GM12878 (cell line): ENCODE measurements around the gene HEATR9. TPM values are rescaled to one million over a fixed set of nuclear protein-coding genes. Genes with fewer than 3 reads are reported as not detected.

ENCODE experiments used
- ATAC-seq: fragments of 200-7000 bp; cut with Tn5 transposase; 3 replicates; pipeline ENCODE4 v1.9.1; 2020; ENCODE audit warnings: mild to moderate bottlenecking, moderate library complexity
- BruUV-seq: library from RNA; stranded (reverse); fragments of 400-500 nt; replicated peaks from 2 replicates; lab custom pipeline; 2021; lab: Mats Ljungman, UMichigan
- CTCF ChIA-PET: fragments of 300-600 bp; sonication (Branson Sonifier 250); formaldehyde crosslinking; extraction: SDS; loops from one replicate; lab custom pipeline; 2021; ENCODE audit warnings: inconsistent platforms; lab: Yijun Ruan, JAX
- POLR2A ChIA-PET: fragments of 350-600 bp; formaldehyde crosslinking; extraction: SDS; loops from one replicate; lab custom pipeline; 2021; ENCODE audit warnings: inconsistent platforms; lab: Charles Lee
- RAD21 ChIA-PET: fragments of 300-600 bp; sonication (Branson Sonifier 250); formaldehyde crosslinking; loops from one replicate; lab custom pipeline; 2023; ENCODE audit warnings: antibody characterized with exemption; ENCODE audit not compliant: unreplicated experiment; lab: Charles Lee
- SMC1A ChIA-PET: fragments of 300-600 bp; sonication (Branson Sonifier 250); formaldehyde crosslinking; loops from one replicate; lab custom pipeline; 2023; ENCODE audit not compliant: unreplicated experiment, uncharacterized antibody; lab: Charles Lee
- DNase-seq: peaks from one replicate; pipeline ENCODE4 v3.0.0-alpha.2; 2011; ENCODE audit warnings: low read depth, low spot score
- FAIRE-seq: peaks from 3 replicates; lab custom pipeline; 2011; peaks lifted over from hg19 to GRCh38; lab: Jason Lieb, UNC
- H2AFZ ChIP-seq: 2 replicates; pipeline ENCODE4 v1.6.0; 2011; ENCODE audit warnings: low read depth, low read length, control low read depth; ENCODE audit not compliant: control insufficient read depth
- H3K27ac ChIP-seq: 2 replicates; pipeline ENCODE4 v1.5.1; 2011; ENCODE audit warnings: control low read depth; ENCODE audit not compliant: control insufficient read depth, insufficient read depth
- H3K27me3 ChIP-seq, 2 experiments: replicated peaks in 1 of 2; 2 replicates each; pipeline versions ENCODE4 v1.6.0 to v1.6.1; 2011; ENCODE audit warnings: low read length in 1 of 2; ENCODE audit not compliant: control insufficient read depth in 2 of 2, insufficient read depth in 2 of 2
- H3K36me3 ChIP-seq, 2 experiments: 2 replicates each; pipeline ENCODE4 v1.5.1; 2011; ENCODE audit warnings: low read length in 1 of 2; ENCODE audit not compliant: control insufficient read depth in 2 of 2, insufficient read depth in 2 of 2
- H3K4me1 ChIP-seq: 2 replicates; pipeline ENCODE4 v1.6.1; 2011; ENCODE audit warnings: mild to moderate bottlenecking, low read length, moderate library complexity, mixed read lengths; ENCODE audit not compliant: control insufficient read depth, insufficient read depth
- H3K4me2 ChIP-seq: 2 replicates; pipeline ENCODE4 v1.6.0; 2011; ENCODE audit warnings: control low read depth; ENCODE audit not compliant: control insufficient read depth, insufficient read depth
- H3K4me3 ChIP-seq: fragments of 200-600 bp; sonication (generic); 2 replicates; pipeline ENCODE4 v1.5.1; 2016
- H3K79me2 ChIP-seq: 2 replicates; pipeline ENCODE4 v1.6.0; 2011; ENCODE audit warnings: low read length; ENCODE audit not compliant: control insufficient read depth, insufficient read depth
- H3K9ac ChIP-seq: 2 replicates; pipeline ENCODE4 v1.8.0; 2011; ENCODE audit warnings: low read length, control low read depth, mixed read lengths; ENCODE audit not compliant: control insufficient read depth, insufficient read depth
- H3K9me3 ChIP-seq: replicated peaks from 3 replicates; pipeline ENCODE4 v1.5.1; 2011; ENCODE audit warnings: mild to moderate bottlenecking, low read length; ENCODE audit not compliant: control insufficient read depth, insufficient read depth
- H4K20me1 ChIP-seq: 2 replicates; pipeline ENCODE4 v1.6.0; 2011; ENCODE audit not compliant: control insufficient read depth, insufficient read depth
- BACH1 ChIP-seq: fragments of 450-650 bp; IDR thresholded peaks from 2 replicates; pipeline ENCODE4 v1.6.1; 2017; ENCODE audit warnings: mild to moderate bottlenecking, borderline replicate concordance
- BMI1 ChIP-seq: fragments of 450-650 bp; IDR thresholded peaks from 2 replicates; pipeline ENCODE4 v1.6.1; 2016; ENCODE audit warnings: mild to moderate bottlenecking, moderate library complexity, borderline replicate concordance
- CBX5 ChIP-seq: sonication (generic); IDR thresholded peaks from 2 replicates; pipeline ENCODE4 v1.6.1; 2016; ENCODE audit warnings: low read depth, moderate library complexity, mild to moderate bottlenecking, inconsistent platforms
- EZH2 ChIP-seq: IDR thresholded peaks from 2 replicates; pipeline ENCODE4 v1.6.1; 2012; ENCODE audit warnings: low read depth, mild to moderate bottlenecking, control low read depth, inconsistent platforms, low read length, borderline replicate concordance; ENCODE audit not compliant: control insufficient read depth
- HDAC6 ChIP-seq: fragments of 200-600 bp; sonication (generic); IDR thresholded peaks from one replicate; pipeline ENCODE4 v1.8.0; 2017; ENCODE audit warnings: antibody characterized with exemption; ENCODE audit not compliant: unreplicated experiment
- HDGF ChIP-seq: fragments of 450-650 bp; IDR thresholded peaks from 2 replicates; pipeline ENCODE4 v1.6.1; 2016; ENCODE audit warnings: antibody characterized with exemption
- MYC ChIP-seq: IDR thresholded peaks from 2 replicates; pipeline ENCODE4 v1.6.1; 2011; ENCODE audit warnings: mild to moderate bottlenecking, low read length, moderate library complexity, inconsistent platforms; ENCODE audit not compliant: insufficient read depth, insufficient replicate concordance, insufficient read length, severe bottlenecking
- NBN ChIP-seq: fragments of 450-650 bp; IDR thresholded peaks from 2 replicates; pipeline ENCODE4 v1.6.1; 2016
- NR2C1 ChIP-seq: fragments of 450-650 bp; IDR thresholded peaks from 2 replicates; pipeline ENCODE4 v1.6.1; 2017; ENCODE audit warnings: antibody characterized with exemption, mild to moderate bottlenecking, moderate library complexity
- PAX5 ChIP-seq: IDR thresholded peaks from 2 replicates; pipeline ENCODE4 v1.6.1; 2011; ENCODE audit warnings: low read depth, low read length, borderline replicate concordance
- RCOR1 ChIP-seq: conservative IDR thresholded peaks from 2 replicates; pipeline ENCODE4 v1.6.1; 2012; ENCODE audit warnings: low read depth, low read length, improper control_type of control experiment
- ZZZ3 ChIP-seq: IDR thresholded peaks from 2 replicates; pipeline ENCODE4 v1.6.1; 2011; ENCODE audit warnings: low read depth; ENCODE audit not compliant: control insufficient read depth, insufficient read length
- WGBS: methylation state at CpG from one replicate; pipeline ENCODE4 v1.1.6; 2016; ENCODE audit warnings: low lambda C conversion rate; ENCODE audit not compliant: insufficient replicate concordance, insufficient coverage; ENCODE audit errors: missing lambda C conversion rate; 5-methylcytosine and 5-hydroxymethylcytosine counted together
- in situ Hi-C: fragments of 300-500 bp; cut with MboI; formaldehyde crosslinking; loops from 9 replicates; pipeline ENCODE4 v1.14.3; 2018; ENCODE audit warnings: mixed read lengths
- intact Hi-C: fragments of 100-400 bp; cut with micrococcal nuclease; formaldehyde crosslinking; loops from one replicate; pipeline ENCODE4 v1.14.2; 2022; ENCODE audit not compliant: unreplicated experiment
- polyA plus RNA-seq, 11 experiments: library from polyadenylated mRNA; depleted of rRNA in 4 of 11; unstranded in 6 of 11; stranded (reverse) in 5 of 11; fragments of >200 nt; fragmentation: Nextera tagmentation in 4 of 11; fragmentation: Illumina TruSeq in 1 of 11; extraction: Ambion mirVana in 4 of 11; extraction: Trizol in 1 of 11; gene quantifications; 1 replicate in 1 of 11; 2 replicates in 10 of 11; pipeline versions ENCODE4 v1.2.1 to v1.2.3, GENCODE V29; 2011 to 2016; ENCODE audit warnings: inconsistent platforms in 2 of 11, missing spikeins in 2 of 11, low read depth in 1 of 11
- total RNA-seq, 4 experiments: library from RNA; depleted of rRNA in 3 of 4; stranded (reverse); fragments of >200 nt in 3 of 4; fragmentation: Illumina TruSeq in 1 of 4; extraction: Trizol in 1 of 4; gene quantifications; 2 replicates each; pipeline versions ENCODE4 v1.2.1 to v1.2.3, GENCODE V29; 2013 to 2021

Gene HEATR9
- total and polyA plus RNA-seq, 10 of the 15 experiments (the other 5 are each of a cell fraction or from before 2014, with no cell fraction given) = 0.04 to 0.43 (median 0.13) TPM; not detected in 2

DNA sequence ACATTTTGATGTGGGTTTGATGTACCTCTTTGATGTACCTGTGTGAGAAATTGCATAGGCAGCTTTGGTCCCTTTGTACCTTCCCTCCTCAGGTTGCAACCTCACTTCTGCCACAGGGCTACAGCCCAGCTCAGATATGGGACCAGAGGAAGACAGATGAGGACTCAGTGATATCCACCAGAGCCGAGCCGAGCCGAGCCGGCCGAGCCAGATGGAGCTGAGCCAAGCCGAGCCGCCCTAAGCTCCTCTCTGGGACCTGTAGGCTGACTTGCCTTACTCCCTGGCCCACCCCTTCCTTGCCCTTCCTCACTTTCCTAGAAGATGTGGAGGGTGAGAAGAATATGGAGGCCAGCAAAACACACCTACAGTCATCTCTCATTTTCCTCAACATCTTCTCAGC, 3.8 kb downstream of the HEATR9 start:
- Histone ChIP-seq H3K9me3 (no peaks in the 10 kb centered on the region; the same call in 2 of the 3 replicates), H2AFZ (no peak overlapping the region), H3K4me3 (no peak overlapping the region), H3K4me2 (no peak overlapping the region), H3K27me3 (no peaks in the 10 kb centered on the region), H3K9ac (no peak overlapping the region)
- intact Hi-C loops = no loop called here
- no peak for DNase-seq
- in situ Hi-C loops = no loop called here
- TF ChIP-seq NBN = no peak
- no peak for TF ChIP-seq PAX5
- no peak for TF ChIP-seq HDAC6
- TF ChIP-seq BMI1 = no peak
- TF ChIP-seq BACH1 = no peak
- TF ChIP-seq CBX5 = no peak
- no peak for TF ChIP-seq EZH2
- TF ChIP-seq ZZZ3 = no peak
- TF ChIP-seq HDGF = no peak
- TF ChIP-seq NR2C1 = no peak
- TF ChIP-seq MYC = no peak
- TF ChIP-seq RCOR1 = no peak
- TF ChIP-seq, all 136 proteins: peak for 0
- Histone ChIP-seq H3K36me3 (no peaks in the 10 kb centered on the region), H3K27ac (no peak overlapping the region), H4K20me1 (no peaks in the 10 kb centered on the region; the same call in 1 of the 2 replicates), H3K4me1 (no peaks in the 10 kb centered on the region), H3K79me2 (no peaks in the 10 kb centered on the region)
- POLR2A ChIA-PET = interaction anchor here (1.1 kb wide), 1 partner anchor 14 kb away, joined by 3 read pairs; no protein-coding TSS in a partner anchor
- FAIRE-seq (no peak), ATAC-seq (no peak)
- BruUV-seq = no TSS peak
- CTCF ChIA-PET = interaction anchor here (1.0 to 1.3 kb wide), 4 partner anchors 14 to 111 kb away, joined by 3 read pairs; partner anchors contain the start of gene CCL5
- SMC1A ChIA-PET = interaction anchor here (1.2 kb wide), 2 partner anchors 10 to 83 kb away, joined by 3 read pairs; no protein-coding TSS in a partner anchor
- RAD21 ChIA-PET = no interaction called here
- 97% methylated on average over 7 of the region's 7 CpGs for WGBS
